ENCODE results near the gene NAMPT.

NAMPT gene

DNA sequence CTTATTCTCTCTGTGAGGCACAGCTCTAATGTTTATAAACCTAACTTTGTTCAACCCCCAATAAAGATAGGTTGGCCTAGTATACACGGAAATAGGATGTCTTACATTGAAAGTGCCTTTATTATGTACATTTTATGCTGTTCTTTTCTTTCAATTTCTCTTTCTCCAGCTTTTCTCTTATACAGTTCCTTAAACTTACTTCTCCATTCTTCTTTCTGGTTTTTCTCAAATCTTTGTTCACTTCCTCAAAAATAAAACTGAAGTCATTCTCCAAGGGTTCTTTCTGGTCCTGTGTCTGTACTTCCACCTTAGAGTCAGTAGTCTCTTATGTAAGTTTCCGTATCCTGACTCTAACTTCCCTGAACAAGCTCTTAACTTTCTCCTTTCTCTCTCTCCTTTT lies 29.2 kb upstream of the NAMPT start:
- Histone ChIP-seq H3F3A (ENCODE audit: insufficient read depth, low read length) (no peaks in the 10 kb centered on the region), H3K4me2 (ENCODE audit: low read length) (no peak overlapping the region), H3K79me2 (ENCODE audit: insufficient read depth, low read length) (no peaks in the 10 kb centered on the region), H3K9ac (ENCODE audit: low read length) (no peak overlapping the region), H3K4me3 (ENCODE audit: low read depth, low read length, poor library complexity, severe bottlenecking) (no peak overlapping the region), H3K36me3 (ENCODE audit: insufficient read depth, low read length) (no peaks in the 10 kb centered on the region), H3K27ac (ENCODE audit: low read depth, low read length, poor library complexity, severe bottlenecking) (no peak overlapping the region), H3K27me3 (ENCODE audit: insufficient read depth, low read length) (no peaks in the 10 kb centered on the region), H3K9me3 (ENCODE audit: low read length) (no peaks in the 10 kb centered on the region), H2AFZ (ENCODE audit: low read length) (no peak overlapping the region), H3K9me2 (ENCODE audit: low read depth, low read length) (no peaks in the 10 kb centered on the region), H3K4me1 (ENCODE audit: insufficient read depth, low read length, severe bottlenecking) (no peaks in the 10 kb centered on the region), H4K20me1 (ENCODE audit: insufficient read depth, low read length) (no peaks in the 10 kb centered on the region)
- no peak for TF ChIP-seq EZH2 (IDR thresholded peaks at IDR 0.05; ENCODE audit: borderline replicate concordance, low read length)
- TF ChIP-seq, protein P1, sequence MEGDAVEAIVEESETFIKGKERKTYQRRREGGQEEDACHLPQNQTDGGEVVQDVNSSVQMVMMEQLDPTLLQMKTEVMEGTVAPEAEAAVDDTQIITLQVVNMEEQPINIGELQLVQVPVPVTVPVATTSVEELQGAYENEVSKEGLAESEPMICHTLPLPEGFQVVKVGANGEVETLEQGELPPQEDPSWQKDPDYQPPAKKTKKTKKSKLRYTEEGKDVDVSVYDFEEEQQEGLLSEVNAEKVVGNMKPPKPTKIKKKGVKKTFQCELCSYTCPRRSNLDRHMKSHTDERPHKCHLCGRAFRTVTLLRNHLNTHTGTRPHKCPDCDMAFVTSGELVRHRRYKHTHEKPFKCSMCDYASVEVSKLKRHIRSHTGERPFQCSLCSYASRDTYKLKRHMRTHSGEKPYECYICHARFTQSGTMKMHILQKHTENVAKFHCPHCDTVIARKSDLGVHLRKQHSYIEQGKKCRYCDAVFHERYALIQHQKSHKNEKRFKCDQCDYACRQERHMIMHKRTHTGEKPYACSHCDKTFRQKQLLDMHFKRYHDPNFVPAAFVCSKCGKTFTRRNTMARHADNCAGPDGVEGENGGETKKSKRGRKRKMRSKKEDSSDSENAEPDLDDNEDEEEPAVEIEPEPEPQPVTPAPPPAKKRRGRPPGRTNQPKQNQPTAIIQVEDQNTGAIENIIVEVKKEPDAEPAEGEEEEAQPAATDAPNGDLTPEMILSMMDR (IDR thresholded peaks at IDR 0.05; ENCODE audit: low read length): no peak

DNA sequence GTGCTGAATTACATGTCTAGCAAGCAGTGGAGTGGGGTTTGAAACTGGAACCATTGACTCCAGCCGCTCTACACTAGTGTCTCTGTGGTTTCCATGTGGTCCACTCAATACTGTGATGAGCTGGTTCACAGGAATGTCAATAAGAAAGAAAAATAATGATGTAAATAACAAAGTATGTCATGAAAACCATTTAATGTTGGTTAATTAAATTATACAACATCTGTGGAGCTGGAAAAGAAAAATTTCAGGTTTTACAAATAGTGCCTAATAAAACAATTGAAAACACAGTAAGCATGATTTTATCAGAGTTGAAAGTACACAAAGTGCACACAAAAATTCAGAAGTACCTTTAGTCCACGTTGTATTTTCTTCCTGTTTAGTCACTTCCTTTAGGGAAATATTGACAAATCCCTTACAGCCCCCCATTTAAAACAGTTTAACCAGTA lies 28.7 kb upstream of the NAMPT start:
- Histone ChIP-seq H3K36me3 (ENCODE audit: insufficient read depth, low read length) (no peaks in the 10 kb centered on the region), H3F3A (ENCODE audit: insufficient read depth, low read length) (no peaks in the 10 kb centered on the region), H3K27ac (ENCODE audit: low read depth, low read length, poor library complexity, severe bottlenecking) (no peak overlapping the region), H3K9me3 (ENCODE audit: low read length) (no peaks in the 10 kb centered on the region), H3K9ac (ENCODE audit: low read length) (no peak overlapping the region), H3K79me2 (ENCODE audit: insufficient read depth, low read length) (no peaks in the 10 kb centered on the region), H3K27me3 (ENCODE audit: insufficient read depth, low read length) (no peaks in the 10 kb centered on the region), H3K9me2 (ENCODE audit: low read depth, low read length) (no peaks in the 10 kb centered on the region), H2AFZ (ENCODE audit: low read length) (no peak overlapping the region), H3K4me2 (ENCODE audit: low read length) (no peak overlapping the region), H4K20me1 (ENCODE audit: insufficient read depth, low read length) (no peaks in the 10 kb centered on the region), H3K4me3 (ENCODE audit: low read depth, low read length, poor library complexity, severe bottlenecking) (no peak overlapping the region), H3K4me1 (ENCODE audit: insufficient read depth, low read length, severe bottlenecking) (no peaks in the 10 kb centered on the region)
- TF ChIP-seq, protein P1 (IDR thresholded peaks at IDR 0.05; ENCODE audit: low read length): no peak
- no peak for TF ChIP-seq EZH2 (IDR thresholded peaks at IDR 0.05; ENCODE audit: borderline replicate concordance, low read length)

DNA sequence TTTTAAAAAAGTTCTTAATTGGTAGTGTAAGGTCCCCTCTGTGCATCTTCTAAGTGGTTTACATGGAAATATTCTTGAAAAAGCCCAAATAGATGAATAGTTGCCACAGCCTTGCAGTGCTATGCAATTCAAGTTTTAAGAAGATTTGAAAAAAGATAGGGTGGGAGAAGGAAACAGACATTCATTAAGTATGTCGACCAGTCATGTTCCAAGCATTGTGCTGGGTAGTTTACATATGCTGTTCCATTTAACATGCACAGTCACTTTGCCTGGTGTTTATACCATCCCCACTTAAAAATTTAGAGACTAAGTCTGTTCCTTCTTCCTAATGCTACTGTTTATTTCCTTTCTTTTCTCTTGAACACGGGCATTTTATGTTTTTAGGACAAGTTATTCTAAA lies 28.1 kb upstream of the NAMPT start:
- Histone ChIP-seq H3K9ac (ENCODE audit: low read length) (no peak overlapping the region), H2AFZ (ENCODE audit: low read length) (no peak overlapping the region), H3K4me1 (ENCODE audit: insufficient read depth, low read length, severe bottlenecking) (no peaks in the 10 kb centered on the region), H3K27me3 (ENCODE audit: insufficient read depth, low read length) (no peaks in the 10 kb centered on the region), H3K9me2 (ENCODE audit: low read depth, low read length) (no peaks in the 10 kb centered on the region), H3K4me3 (ENCODE audit: low read depth, low read length, poor library complexity, severe bottlenecking) (no peak overlapping the region), H4K20me1 (ENCODE audit: insufficient read depth, low read length) (no peaks in the 10 kb centered on the region), H3K79me2 (ENCODE audit: insufficient read depth, low read length) (no peaks in the 10 kb centered on the region), H3K4me2 (ENCODE audit: low read length) (no peak overlapping the region), H3K27ac (ENCODE audit: low read depth, low read length, poor library complexity, severe bottlenecking) (no peak overlapping the region), H3K9me3 (ENCODE audit: low read length) (no peaks in the 10 kb centered on the region), H3K36me3 (ENCODE audit: insufficient read depth, low read length) (no peaks in the 10 kb centered on the region), H3F3A (ENCODE audit: insufficient read depth, low read length) (no peaks in the 10 kb centered on the region)
- TF ChIP-seq, protein P1 (IDR thresholded peaks at IDR 0.05; ENCODE audit: low read length): no peak
- TF ChIP-seq EZH2 (IDR thresholded peaks at IDR 0.05; ENCODE audit: borderline replicate concordance, low read length): no peak
